Osteoblast (primary cell): ENCODE measurements around the gene PBX1. TPM values are rescaled to one million over a fixed set of nuclear protein-coding genes. Genes with fewer than 3 reads are reported as not detected.

Experiments used
- DNase-seq: peaks from one replicate; pipeline ENCODE4 v3.0.0; 2011; ENCODE audit warnings: low spot score, mixed read lengths; ENCODE audit not compliant: insufficient read length; ENCODE audit errors: missing footprints
- H2AFZ ChIP-seq: 2 replicates; pipeline ENCODE4 v1.6.0; 2011; ENCODE audit warnings: mild to moderate bottlenecking, low read length
- H3K27ac ChIP-seq: 2 replicates; pipeline ENCODE4 v1.5.1; 2011; ENCODE audit warnings: mild to moderate bottlenecking, low read depth, low read length, moderate library complexity
- H3K27me3 ChIP-seq: 2 replicates; pipeline ENCODE4 v1.6.0; 2012; ENCODE audit warnings: mild to moderate bottlenecking, control low read depth, inconsistent platforms, low read length, moderate library complexity; ENCODE audit not compliant: insufficient read depth
- H3K36me3 ChIP-seq: 2 replicates; pipeline ENCODE4 v1.5.1; 2011; ENCODE audit warnings: mild to moderate bottlenecking, low read length, control low read depth, moderate library complexity; ENCODE audit not compliant: insufficient read depth
- H3K4me1 ChIP-seq: 2 replicates; pipeline ENCODE4 v1.5.1; 2011; ENCODE audit warnings: mild to moderate bottlenecking, low read length, control low read depth, moderate library complexity; ENCODE audit not compliant: insufficient read depth
- H3K4me2 ChIP-seq: 2 replicates; pipeline ENCODE4 v1.6.0; 2011; ENCODE audit warnings: mild to moderate bottlenecking, low read length; ENCODE audit not compliant: insufficient read depth
- H3K4me3 ChIP-seq: fragments of 200-600 bp; sonication (generic); 3 replicates; pipeline ENCODE4 v1.5.1; 2012; ENCODE audit warnings: mild to moderate bottlenecking, low read length, inconsistent platforms; ENCODE audit not compliant: insufficient read depth
- H3K79me2 ChIP-seq: 2 replicates; pipeline ENCODE4 v1.6.0; 2012; ENCODE audit warnings: mild to moderate bottlenecking, low read length, control low read depth, inconsistent platforms; ENCODE audit not compliant: insufficient read depth
- H3K9me3 ChIP-seq: 2 replicates; pipeline ENCODE4 v1.5.1; 2011; ENCODE audit warnings: low read depth, low read length, control low read depth
- H4K20me1 ChIP-seq: 2 replicates; pipeline ENCODE4 v1.6.0; 2012; ENCODE audit warnings: mild to moderate bottlenecking, low read length, control low read depth; ENCODE audit not compliant: insufficient read depth
- total RNA-seq: library from RNA; depleted of rRNA; stranded (reverse); fragments of >200 nt; gene quantifications from 2 replicates; pipeline ENCODE4 v1.2.3, GENCODE V29; 2012
- TF ChIP-seq, protein P1 (sequence below): IDR thresholded peaks from 2 replicates; pipeline ENCODE4 v1.5.1; 2011; ENCODE audit warnings: mild to moderate bottlenecking, low read depth, low read length, moderate library complexity; ENCODE audit errors: extremely low read depth

PBX1 gene
- total RNA-seq, 1 donor: 10.1 TPM

DNA sequence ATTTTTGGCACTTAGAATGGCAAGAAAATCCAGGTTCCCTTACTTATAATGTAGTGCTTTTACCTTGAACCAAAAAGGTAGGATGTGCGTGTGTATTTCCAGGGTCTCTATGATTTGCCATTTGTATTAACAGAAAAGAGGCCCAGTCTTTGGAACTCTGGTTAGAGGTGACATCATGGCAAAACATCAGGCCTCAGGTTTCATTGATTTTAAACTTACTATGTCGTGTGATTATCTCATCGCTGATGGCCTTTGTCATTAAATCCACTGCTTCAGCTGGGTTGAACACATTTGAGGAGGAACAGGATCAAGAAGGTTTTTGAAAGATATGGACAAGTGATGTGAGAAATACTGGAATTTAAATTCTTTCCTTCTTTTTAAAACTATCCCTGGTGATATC, 95.2 kb downstream of the PBX1 start:
- TF ChIP-seq, protein P1, sequence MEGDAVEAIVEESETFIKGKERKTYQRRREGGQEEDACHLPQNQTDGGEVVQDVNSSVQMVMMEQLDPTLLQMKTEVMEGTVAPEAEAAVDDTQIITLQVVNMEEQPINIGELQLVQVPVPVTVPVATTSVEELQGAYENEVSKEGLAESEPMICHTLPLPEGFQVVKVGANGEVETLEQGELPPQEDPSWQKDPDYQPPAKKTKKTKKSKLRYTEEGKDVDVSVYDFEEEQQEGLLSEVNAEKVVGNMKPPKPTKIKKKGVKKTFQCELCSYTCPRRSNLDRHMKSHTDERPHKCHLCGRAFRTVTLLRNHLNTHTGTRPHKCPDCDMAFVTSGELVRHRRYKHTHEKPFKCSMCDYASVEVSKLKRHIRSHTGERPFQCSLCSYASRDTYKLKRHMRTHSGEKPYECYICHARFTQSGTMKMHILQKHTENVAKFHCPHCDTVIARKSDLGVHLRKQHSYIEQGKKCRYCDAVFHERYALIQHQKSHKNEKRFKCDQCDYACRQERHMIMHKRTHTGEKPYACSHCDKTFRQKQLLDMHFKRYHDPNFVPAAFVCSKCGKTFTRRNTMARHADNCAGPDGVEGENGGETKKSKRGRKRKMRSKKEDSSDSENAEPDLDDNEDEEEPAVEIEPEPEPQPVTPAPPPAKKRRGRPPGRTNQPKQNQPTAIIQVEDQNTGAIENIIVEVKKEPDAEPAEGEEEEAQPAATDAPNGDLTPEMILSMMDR: no peak
- no peaks in the 10 kb centered on the region for H3K79me2 ChIP-seq
- H3K9me3 ChIP-seq: no peaks in the 10 kb centered on the region

DNA sequence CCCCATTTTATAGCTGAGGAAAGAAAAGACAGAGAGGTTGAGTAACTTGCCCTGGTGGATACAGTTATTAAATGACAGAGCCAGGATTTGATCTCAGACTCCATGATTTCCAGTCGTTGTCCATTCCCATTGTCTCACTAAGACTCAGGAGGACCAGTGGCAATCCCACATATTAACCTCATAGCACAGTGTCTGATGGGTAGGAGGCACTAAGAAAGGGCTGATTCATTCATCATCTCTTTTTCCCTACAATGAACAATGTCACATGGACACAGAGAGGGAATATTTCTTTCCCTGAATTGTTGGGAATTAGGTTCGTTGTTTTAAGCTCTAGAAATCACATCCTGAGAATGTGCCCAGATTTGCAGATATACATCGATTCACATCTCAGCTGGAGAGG, 99.9 kb downstream of the PBX1 start:
- DNase-seq: no peak
- Histone ChIP-seq H3K9me3 (no peaks in the 10 kb centered on the region), H3K4me1 (no peaks in the 10 kb centered on the region), H4K20me1 (no peaks in the 10 kb centered on the region), H3K27ac (no peak overlapping the region), H3K36me3 (no peaks in the 10 kb centered on the region), H3K4me2 (no peak overlapping the region), H2AFZ (no peak overlapping the region), H3K79me2 (no peaks in the 10 kb centered on the region), H3K27me3 (no peaks in the 10 kb centered on the region), H3K4me3 (no peak overlapping the region)
- TF ChIP-seq, protein P1: no peak

More for the DNA sequence above, 95.2 kb downstream of the PBX1 start:
- no peak overlapping the region for H3K4me2 ChIP-seq
- no peaks in the 10 kb centered on the region for H4K20me1 ChIP-seq
- H3K4me1 ChIP-seq: no peaks in the 10 kb centered on the region
- H3K4me3 ChIP-seq: no peak overlapping the region
- no peak overlapping the region for H3K27ac ChIP-seq
- no peak overlapping the region for H2AFZ ChIP-seq
- DNase-seq: no peak
- no peaks in the 10 kb centered on the region for H3K27me3 ChIP-seq
- H3K36me3 ChIP-seq: no peaks in the 10 kb centered on the region

DNA sequence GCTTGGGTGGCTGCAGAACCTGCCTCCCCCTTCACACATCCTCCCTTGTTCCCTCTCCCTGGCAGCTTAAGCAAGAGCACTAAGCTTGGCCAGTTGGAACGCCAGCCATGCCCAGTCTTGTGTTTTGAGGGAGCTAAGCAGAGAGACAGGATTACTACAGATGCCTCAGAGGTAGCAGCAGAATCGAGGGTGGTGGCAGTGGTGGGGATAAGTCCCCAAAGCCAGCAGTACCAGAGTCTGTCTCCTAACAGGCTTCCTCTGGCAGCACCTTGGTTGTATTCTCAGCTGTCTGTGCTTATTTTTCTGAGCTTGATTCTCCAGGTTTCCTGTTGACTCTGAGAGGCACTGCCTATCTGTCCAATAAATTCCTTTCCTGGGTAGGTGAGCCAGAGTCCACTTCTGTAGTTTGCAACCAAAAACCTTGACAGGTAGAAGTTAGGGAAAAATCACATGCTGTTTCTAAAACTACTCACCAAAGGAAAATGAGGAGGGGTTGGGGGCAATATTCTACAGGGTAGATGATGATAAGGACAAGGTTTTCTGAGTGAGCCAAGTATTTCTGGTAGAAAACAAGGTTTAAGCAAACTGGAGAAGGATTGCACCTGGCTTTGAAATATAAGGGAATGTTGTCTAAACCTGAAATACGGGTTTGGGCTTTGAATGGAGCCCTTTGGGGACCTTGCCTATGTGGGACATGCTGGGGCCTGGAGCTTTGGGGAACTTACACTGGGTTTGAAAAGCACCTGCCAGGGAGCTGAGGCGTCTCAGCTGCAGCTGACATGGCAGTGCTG, 100.8 kb downstream of the PBX1 start:
- Histone ChIP-seq H2AFZ (no peak overlapping the region), H3K27me3 (no peaks in the 10 kb centered on the region), H3K36me3 (no peaks in the 10 kb centered on the region), H3K79me2 (no peaks in the 10 kb centered on the region), H3K4me2 (no peak overlapping the region), H3K9me3 (no peaks in the 10 kb centered on the region), H3K4me3 (no peak overlapping the region), H4K20me1 (no peaks in the 10 kb centered on the region), H3K4me1 (no peaks in the 10 kb centered on the region), H3K27ac (no peak overlapping the region)
- no peak for DNase-seq
- TF ChIP-seq, protein P1: no peak

- Histone ChIP-seq H3K4me2 (no peak overlapping the region), H4K20me1 (no peaks in the 10 kb centered on the region), H3K4me1 (no peaks in the 10 kb centered on the region), H3K27ac (no peak overlapping the region), H2AFZ (no peak overlapping the region), H3K36me3 (no peaks in the 10 kb centered on the region), H3K9me3 (no peaks in the 10 kb centered on the region), H3K4me3 (no peak overlapping the region), H3K79me2 (no peaks in the 10 kb centered on the region), H3K27me3 (no peaks in the 10 kb centered on the region)
- TF ChIP-seq, protein P1: no peak
- no peak for DNase-seq
Measured at GRCh38 chr1:164660412-164660772, 101.4 kb downstream of the PBX1 start.
